Raji (cell line): ENCODE results near the gene ALDH9A1.
A peak's percentile ranks its signal among the peaks of the same experiment; 100 is the strongest.

Source experiments
- POLR2A ChIP-seq: IDR thresholded peaks from 2 replicates; pipeline ENCODE4 v1.6.1; 2011; ENCODE audit warnings: low read depth, low read length, control low read depth; ENCODE audit not compliant: insufficient read depth

The ALDH9A1 gene

DNA sequence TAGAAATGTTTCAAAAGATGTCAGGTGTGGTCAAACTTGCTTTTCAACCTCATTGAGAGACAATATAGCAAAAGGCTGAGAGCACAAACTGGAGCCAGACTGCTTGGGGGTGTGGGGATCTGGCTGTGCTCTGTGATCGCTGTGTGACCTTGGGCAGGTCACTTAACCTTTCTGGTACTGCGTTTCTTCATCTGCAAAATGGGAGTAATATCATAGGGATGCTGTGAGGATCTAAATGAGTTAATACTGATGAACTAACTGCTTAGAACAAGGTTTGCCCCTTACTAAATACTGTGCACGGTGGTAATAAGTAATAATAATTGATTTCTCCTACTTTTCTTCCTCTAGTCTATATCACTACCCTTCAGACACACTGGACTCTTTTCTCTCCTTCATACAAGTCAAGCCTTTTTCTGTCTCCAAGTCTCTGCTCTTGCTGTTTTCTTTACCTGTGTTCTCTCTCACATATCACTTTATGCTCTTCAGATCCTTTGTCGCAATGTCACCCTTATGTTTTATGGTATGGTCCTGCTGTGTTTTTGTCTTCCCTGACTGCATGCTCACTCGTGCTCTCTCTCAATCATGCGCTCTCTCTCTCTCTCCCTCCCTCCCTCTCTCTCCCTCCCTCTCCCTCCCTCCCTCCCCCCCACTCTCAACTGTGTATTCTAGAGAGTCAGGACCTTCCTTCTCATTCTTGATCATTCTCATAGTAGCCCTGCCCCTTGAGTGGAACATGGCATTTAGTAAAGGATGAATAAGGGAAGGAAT lies 64.0 kb downstream of the ALDH9A1 start:
- TF ChIP-seq POLR2A: no peak

DNA sequence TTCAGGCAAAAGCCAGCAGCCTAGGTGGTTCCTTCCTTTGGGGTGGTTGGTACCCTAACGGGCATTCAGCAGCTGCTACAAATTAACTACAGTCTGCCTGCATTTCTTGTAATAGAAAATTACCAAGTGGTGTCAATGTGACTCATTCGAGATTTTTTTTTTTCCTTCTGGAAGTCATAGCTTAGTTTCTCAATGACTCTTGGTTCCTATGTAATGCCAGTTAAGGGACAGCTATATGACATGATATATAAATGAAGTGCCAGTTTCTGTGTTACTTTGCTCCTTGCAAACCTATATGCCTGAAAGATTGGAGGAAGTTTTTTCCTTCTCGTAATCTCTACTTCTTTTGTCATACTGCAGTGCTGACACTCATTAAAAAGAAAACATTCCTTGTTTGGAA lies 64.7 kb downstream of the ALDH9A1 start:
- TF ChIP-seq POLR2A: no peak

DNA sequence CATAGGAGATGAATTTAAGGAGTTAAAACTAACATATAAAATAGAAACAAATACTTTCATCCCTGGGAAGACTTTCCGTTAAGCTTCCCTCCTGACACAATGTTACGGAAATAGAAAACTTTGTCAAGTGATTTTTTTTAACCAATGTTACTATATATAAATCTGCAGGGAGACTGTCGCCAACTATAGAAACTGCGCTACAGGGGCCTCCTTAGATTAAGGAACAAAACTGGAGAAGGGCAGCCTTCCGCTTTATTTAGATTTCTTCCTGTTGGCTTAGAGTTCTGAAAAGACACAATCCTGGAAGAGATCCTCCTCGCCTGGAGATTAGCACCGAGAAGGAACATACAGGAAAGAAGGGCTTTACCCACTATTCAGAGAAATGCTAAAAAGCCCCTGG lies 65.9 kb downstream of the ALDH9A1 start:
- no peak for TF ChIP-seq POLR2A

DNA sequence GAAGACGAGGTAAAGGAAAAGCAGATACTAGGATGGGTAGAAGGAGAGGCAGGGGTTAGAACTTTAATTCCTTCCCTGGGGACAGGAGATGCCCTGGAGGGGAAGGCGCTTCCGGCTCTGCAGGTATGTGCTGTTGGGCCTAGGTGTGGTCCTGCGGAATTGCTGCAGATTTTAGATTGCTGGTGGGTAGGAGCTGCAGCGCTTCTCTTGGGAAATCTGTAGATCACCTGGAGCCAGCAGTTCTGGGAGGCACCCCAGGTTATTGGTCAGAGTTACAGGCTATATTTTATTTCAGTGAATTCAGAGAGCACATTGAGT lies 66.3 kb downstream of the ALDH9A1 start:
- no peak for TF ChIP-seq POLR2A

DNA sequence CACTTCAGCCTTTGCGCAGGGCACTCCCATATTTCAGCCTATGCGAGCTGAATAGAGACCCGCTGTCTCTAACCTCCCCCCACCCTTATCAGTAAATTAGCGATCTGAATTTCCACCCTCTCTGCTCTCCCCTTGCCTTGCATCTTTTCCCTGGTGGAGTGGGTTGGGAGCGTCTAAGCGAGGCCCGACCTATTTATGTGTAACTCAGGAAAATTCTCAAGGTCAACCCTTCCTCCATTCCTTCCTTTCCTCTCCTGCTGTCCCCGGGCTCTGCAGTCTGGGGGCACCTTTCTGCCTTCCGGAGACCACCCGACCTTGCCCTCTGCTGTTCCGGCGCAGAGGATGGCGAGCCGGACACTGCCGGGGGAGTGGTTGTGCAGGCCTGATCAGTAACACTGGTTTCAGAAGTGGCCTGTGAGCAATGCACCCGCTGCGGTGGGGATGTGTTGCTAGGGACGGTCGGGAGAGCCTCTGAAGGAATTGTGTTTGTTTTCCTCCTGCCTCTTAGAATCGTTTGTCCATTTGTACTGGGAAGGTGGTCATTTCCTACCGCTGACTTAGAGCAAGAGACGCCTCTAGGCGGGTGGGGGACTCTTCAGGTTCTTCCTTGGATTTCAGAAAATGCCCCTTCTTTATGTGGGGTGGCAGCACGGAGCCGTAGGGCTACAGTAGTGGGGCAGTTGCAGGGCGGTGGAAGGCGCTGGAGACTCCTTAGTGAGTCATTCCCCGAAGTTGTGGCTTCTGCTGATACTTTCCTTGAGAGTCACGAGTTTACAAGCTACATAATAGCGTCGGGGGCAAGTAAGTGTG lies 66.8 kb downstream of the ALDH9A1 start:
- no peak for TF ChIP-seq POLR2A

DNA sequence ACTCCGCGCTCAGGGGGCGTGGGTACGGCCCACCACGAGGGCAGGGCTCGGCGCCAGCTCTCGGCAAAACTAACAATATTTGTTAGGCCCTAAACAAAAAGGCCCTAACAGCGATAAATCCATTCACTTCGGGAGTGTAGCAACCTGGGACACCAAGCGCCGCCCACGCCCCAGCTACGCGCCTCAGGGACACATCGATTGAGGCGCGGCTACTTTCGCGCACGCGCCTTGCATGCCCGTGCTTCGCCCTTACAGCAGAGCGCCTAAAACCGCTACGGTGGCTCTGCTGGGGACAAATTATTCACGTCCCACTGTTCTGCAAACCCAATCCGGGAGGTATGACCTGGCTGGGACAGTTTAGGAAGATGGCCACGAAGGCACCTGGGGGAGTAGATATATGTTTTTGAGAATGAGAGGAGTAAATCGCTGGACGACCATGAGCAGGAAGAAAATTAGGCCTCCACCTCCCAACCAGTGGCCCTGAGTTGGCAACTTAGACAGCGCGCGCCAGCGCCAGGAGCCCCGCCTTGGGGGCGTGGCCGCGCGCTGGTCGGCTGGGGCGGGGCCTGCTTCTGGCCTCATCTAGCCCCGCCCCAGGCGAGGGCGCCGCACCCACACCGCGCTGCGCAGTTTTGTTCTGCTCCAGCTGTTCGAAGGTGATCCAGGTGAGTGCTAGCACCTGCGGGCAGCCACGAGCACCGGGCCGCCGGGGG lies 67.6 kb downstream of the ALDH9A1 start, which contains the start of gene MGST3:
TSS of gene MGST3 (plus strand) at position 606 of the 713 bp plus-strand sequence. CDS start 18,614 bp downstream, outside the sequence.
- TF ChIP-seq POLR2A: peak; percentile 51; the same call in 1 of the 2 replicates

DNA sequence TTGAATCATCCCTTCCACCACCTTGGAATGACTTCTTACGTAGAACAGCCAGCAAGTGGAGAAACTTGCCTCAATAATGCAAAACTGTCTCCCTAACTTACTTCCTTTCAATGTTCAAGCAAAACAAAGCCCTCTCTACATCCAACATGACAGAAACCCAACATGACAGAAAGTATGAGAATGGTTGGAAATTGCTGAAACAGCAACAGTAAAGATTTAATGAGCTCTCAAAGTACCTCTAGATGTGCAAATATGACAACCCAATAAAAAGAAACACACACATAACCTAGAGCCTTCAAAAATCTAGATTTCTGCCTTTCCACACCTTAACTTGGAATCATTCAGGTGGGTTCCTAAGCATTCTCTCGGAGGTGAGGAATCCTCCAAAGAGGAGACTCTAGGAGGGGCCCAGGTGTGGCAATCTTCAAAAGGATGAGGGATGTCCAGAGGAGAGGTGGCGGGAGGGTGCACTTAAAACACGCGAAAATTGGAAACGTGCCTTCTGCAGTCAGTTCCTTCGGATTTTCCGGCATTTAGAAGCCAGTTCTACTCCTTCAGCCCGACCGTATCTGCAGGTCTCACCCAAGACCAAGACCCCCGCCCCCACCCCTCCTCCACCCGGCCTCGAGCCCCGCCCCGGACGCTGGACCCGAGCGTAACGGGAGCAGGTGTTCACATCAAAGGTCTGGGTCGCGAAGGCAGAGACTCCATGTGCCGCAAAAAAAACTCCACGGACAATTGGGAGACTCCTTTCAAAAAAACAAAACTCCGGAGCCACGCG lies 68.3 kb downstream of the ALDH9A1 start:
- TF ChIP-seq POLR2A: no peak

DNA sequence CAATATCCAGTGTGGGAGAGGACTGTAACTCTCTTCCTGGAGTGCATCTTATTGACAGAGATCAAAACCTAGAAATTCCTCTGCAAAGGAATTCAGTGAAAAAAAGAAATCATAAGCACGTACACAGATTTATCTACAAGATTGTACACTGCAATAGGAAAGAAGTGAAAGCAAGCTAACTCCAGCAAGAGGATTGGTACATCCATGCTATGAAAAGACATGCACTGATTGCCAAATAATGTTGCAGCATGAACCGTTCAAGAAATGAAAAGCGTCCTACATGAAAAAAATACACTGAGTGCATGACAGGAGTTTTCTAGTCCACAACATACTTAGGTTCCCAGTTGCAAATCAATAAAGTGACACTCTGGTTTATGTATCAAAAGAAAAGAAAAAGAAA lies 69.2 kb downstream of the ALDH9A1 start:
- TF ChIP-seq POLR2A: no peak

DNA sequence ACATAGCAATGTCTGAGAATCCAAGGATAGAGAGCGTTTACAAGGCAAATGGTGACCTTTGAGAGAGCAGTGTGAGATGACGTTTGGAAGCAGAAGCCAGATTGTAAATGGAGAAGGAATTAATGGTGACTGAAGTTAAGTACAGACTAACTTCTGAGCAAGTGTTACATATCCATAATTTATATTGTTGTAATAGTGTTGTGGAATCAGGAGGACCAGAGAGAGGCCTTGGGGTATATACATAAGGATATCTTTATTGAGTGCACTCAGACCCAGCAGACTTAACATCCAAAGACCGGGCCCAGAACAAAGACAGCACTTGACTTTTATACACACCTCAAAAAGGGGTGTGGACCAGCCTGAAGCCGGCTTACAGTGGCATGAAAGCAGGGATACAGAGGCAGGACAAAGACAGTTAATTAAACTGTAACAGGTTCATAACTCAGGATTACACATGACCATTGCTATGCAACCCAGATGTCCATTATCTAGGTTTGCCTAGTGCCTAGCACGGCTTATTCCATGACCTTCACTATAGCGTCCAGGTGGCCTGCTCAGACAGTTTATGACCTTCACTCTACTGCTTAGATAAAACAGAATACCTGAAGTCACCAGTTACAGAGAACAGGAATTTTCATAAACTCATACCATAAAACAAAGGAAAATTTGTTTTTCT lies 70.1 kb downstream of the ALDH9A1 start:
- no peak for TF ChIP-seq POLR2A

DNA sequence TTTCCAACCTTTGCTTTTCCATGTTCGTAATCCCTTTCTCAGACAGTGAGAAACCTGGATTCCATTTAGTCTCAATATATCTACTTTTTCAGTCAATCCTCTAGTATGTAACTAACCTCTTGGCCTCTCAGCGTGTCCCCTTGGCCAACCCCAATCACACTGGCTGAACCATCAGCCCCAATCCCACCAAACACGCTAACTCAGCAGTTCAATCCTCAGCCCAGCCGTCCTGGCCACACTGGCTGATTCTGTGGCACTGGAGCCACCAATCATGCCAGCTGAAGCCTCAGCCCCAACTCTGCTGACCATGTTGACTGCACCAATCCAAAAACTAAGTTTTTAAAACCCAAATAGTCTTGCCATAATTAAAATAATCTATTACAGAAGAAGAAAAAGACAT lies 73.9 kb downstream of the ALDH9A1 start:
- TF ChIP-seq POLR2A: no peak

DNA sequence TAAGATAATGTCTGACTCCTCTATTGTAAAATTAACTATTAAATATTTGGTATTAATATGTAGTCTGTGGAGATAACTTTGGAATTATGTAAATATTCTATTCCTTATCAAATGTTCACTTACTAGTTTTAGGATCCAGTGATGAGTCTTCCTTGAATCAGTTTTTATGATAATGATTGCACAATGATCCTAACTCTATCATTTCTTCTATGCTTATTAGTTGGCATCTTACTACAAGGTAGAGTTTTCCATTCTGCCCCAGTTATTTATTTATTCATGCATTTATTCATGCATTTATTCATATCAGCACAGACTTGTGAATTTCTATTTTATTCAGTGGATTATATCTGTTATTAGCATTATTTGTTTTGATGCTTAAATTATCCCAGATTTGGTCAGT lies 74.7 kb downstream of the ALDH9A1 start:
- TF ChIP-seq POLR2A: no peak

DNA sequence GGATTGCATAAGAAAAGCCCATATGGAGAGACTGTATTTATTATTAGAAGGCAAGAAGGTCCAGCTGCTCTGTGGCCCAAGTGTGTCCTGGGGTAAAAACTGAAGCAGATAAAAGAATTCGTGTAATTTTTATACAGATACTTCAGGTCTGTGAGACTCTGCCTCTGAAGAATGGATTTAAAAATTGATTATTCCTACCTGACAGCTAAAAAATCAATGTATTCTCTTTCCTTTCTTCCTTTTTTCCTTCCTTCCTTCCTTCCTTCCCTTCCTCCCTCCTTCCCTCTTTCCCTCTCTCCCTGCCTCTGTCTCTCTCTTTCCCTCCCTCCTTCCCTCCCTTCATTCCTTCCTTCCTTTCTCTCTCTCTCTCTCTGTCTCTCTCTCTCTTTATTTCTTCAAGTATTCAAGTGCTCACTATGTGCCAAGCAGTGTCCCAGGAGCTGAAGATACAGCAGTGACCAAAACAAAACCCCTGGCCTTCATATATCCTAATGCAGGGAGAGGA lies 78.7 kb downstream of the ALDH9A1 start:
- TF ChIP-seq POLR2A: no peak

DNA sequence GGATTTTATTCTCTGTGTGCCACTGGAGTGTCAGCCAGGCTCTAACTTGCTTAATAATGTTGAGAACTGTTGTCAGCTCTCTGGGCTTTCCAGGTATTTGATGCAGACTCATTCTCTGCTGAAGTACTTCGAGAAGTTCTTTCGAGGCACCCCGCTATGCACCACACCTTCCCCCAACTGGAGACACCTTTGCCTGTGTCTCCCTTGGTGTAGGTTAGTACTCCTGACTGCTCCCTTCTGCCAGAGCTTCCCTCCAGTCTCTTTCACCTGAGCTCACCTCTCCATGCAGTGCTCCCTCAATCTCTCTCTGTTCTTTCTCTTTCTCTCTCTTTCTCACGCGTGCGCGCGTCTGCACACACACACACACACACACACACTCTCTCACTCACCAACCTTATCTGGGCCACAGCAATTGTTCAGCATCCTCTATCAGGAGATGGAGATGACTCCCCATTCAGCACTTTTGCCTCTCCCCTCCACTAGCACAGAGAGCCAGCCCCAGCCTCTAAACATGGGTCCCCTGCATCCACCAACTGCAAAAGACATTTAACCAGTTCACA lies 81.3 kb downstream of the ALDH9A1 start:
- TF ChIP-seq POLR2A: no peak

DNA sequence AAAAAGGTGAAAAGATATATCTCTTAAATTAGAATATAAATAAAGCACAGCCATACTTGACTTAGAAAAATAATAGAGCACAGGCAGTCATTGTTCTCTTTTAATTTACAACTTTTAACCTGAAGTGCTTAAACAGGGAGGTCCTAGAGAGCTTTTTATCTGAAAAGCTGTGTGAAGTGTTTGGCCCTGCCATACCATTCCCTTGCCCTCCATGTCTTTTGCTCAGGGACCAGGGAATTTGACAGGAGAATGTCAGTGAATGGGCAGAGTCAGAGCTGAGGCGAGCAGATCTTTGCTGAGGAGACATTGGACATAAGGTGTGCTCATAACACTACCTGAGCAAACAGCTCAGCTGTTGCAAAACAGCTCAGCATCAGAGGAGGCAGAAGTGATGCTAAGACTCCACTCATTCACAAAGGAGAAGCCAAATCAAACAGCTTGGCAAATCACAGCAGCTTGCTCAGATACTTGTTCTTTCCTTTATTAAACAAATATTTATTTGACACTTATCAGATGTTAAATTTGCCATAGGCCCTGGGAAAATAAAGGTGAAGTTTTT lies 82.2 kb downstream of the ALDH9A1 start:
- no peak for TF ChIP-seq POLR2A
